Measurements from ENCODE around the gene TEX52. TPM values are rescaled to one million over a fixed set of nuclear protein-coding genes. Genes with fewer than 3 reads are reported as not detected.
A peak's percentile ranks its signal among the peaks of the same experiment; 100 is the strongest.

Gene TEX52
- total RNA-seq, 1 donor from 2014 or later, result not detected

DNA sequence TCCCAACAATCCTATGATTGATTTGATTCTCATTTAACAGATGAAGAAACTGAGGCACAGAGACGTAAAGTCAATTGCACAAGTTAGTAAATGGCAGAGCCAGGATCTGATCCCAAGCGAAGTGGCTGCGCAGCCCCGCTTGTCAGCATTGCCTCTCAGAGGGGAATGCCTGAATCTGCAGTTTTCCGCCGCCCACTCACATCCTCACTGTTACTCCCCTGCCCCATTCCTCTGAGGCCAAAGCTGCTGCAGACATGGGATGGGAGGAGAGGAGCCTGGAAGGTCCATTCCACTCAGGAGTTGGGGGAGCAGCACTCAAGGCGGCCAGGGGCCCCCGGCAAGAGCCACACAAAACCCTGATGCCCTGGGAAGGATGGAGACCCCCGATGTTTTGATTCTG, 23.0 kb downstream of the TEX52 start:
- DNase-seq (ENCODE audit: low spot score), result no peak
- no peak for ATAC-seq

DNA sequence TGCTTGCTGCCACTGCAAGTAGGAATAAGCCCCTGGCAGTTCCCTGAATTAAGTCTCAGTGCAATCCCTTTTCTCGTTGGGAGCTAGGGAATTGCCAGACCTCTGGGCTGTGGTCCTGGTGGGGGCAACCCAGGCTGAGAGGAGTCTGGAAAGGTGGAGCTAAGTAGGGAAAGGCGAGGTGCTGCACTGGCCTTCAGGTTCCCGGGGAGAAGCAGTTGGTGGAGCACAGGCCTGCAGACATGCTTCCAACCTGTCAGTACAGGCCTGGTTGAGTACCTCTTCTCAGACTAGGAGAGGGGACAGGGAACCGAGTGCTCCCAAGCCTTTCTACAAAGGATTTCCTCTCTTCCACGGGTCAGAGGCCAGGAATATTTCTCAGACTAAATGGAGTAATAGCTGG, 23.5 kb downstream of the TEX52 start:
- DNase-seq (ENCODE audit: low spot score), result no peak
- no peak for ATAC-seq

DNA sequence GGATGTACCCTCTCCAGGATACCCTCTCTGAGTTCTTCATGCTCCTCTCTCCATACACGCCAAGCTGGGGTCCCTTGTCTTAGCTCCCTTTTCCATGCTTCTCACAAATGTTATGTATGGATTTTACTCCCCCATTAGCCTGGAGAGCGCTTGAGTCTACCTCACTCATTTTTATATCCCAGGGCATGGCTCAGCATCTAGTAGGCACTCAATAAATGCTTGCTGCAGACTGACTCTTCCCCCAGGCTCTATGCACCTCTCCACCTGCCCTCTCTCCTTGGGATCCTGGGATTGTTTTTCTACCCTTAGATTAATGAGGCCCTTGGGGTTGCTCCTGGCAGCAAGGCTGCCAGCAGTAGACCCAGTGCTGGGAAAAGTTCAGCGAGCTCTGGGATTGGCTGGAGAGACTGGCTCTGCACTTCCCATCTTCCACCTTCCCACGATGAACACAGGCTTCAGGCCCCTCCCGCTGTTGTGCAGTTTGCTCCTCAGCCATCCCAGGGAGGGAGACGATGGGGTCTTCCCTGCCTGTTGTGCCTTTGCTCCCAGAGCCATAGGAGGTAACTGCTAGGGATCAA, 24.2 kb downstream of the TEX52 start:
- ATAC-seq (no peak), DNase-seq (ENCODE audit: low spot score) (no peak)

DNA sequence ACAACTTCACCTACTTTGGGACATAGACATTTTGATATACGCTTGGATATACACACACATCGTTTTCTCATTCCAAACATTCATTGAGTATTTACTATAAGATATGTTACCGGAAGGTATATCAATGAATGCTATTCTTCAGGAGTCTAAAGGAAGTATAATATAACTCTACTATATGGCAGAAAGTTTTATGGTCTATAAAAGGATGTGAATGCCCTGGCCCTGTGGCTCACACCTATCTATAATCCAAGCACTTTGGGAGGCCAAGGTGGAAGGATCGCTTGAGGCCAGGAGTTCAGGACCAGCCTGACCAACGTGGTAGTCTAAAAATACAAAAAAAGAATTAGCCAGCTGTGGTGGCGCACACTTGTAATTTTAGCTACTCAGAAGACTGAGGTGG, 27.6 kb downstream of the TEX52 start:
- DNase-seq (ENCODE audit: low spot score) (no peak), ATAC-seq (no peak)

DNA sequence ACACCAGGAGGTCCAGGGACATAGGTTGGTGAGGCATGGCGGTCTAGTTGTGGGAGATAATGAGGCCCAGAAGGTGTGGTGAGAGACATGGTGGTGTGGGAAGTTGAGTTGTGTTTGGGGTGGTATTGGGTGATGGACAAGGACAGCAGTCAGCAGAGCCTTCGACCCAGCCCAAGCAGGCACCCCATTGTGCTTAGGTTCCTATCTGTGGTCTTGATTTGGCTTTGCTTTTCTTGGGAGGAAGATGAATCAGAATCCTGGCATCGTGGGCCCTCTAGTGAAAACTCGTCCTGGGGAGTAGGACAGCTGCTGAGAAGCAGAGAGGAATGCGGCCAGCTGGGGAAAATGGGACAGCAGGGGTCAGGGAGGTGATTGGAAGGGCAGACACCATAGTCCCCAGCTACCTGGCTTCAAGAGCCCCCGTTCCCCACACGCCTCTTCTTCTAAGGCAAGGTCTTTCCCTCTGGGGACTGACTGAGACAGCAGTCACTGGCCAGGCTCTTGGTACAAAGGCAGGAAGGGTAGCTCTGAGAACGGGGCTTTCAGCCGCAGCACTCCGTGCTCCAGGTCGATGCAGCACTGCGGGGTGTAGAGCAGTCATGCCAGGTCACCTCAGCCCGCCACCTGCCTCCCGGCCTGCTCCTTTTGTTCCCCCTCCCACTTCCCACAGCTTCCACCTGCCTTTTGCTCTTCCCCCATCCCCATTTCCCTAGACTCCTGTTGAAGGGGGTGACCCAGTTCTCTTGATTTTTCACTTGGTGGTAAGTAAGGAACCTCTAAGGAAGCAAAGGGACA, 29.9 kb downstream of the TEX52 start:
- no peak for ATAC-seq
- no peak for DNase-seq (ENCODE audit: low spot score)

DNA sequence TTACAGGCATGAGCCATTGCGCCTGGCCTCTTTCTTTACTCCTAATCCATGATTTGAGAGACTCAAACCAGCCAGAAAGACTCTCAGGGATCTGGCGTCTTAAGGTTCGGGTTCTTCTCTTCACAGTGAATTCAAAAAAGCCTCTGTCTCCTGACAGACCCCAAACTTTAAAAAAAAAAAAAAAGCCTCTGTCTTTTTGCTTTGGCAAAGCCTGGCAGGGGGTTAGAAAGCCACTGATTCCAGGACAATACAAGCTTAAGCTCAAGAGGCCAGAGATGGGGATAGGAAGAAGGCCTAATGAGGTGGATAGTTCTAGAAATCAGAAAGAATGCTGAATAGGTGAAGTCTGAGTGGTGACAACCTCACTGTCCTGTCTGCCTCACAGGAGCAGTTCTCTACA, 30.8 kb downstream of the TEX52 start:
- ATAC-seq, result no peak
- no peak for DNase-seq (ENCODE audit: low spot score)

GRCh38 chr12:2825132-2825531, 31.7 kb downstream of the TEX52 start:
- ATAC-seq, result no peak

DNA sequence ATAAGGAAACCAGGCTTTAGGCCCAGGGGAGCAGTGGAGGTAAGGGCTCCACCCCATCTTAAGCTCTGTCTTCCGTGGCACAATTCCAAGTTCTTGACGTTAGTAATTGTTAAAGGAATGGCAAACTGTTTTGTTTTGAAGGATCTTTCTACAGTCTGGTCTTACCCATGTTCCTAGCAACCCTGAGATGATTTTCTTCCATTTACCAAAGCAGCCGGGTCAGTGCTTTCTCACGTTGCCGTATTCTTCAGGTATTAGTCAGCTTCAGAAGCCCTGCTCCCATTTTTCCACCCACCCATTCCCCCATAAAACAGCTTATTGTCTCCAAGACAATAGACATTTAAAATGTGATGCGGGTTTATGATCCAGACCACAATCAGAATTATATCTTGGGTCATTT, 32.3 kb downstream of the TEX52 start:
- DNase-seq (ENCODE audit: low spot score), result no peak
- no peak for ATAC-seq

More at GRCh38 chr12:2825132-2825531, 31.7 kb downstream of the TEX52 start:
- DNase-seq (ENCODE audit: low spot score), result no peak

- DNase-seq (ENCODE audit: low spot score), result no peak
- ATAC-seq, result no peak
Measured at GRCh38 chr12:2823483-2823882, 33.4 kb downstream of the TEX52 start.

DNA sequence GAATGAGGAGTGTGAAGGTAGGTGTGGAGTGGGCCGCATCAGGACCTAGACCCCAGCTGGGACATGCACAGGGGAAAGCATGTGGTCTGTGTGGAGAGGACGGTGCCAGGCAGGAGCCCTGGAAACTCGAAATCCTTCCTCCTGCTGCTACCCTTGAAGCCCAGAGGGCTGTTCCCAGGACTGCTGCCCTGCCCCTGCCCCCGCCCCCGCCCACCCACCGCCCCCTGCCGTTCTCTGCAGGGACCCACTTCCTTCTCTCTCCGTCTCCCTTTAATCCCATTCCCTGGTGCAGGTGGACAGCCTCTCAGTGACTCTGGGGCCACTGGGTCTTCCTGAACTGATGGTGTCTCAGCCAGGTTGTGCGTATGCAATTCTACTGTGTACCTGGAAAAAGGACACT, 36.4 kb downstream of the TEX52 start:
- ATAC-seq (no peak), DNase-seq (ENCODE audit: low spot score) (no peak)

DNA sequence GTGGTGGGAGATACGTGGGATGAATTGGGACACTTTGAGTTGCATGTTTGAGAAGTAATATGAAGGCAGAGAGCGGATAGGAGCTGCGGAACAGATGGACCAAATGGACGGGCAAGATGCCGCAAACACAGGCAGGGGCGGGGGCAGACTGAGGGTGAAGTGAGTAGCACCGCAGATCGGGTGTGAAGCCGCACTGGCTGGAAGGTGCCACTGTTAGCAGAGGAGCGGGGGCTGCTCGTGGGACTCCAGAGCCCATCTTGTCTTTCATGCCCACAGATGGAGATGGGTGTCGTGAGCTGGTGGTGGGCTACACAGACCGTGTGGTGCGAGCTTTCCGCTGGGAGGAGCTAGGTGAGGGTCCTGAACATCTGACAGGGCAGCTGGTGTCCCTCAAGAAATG, 37.0 kb downstream of the TEX52 start:
- no peak for ATAC-seq
- DNase-seq (ENCODE audit: low spot score), result no peak

- no peak for DNase-seq (ENCODE audit: low spot score)
- peak; percentile 47 for ATAC-seq
Measured at GRCh38 chr12:2813214-2814185, 43.3 kb downstream of the TEX52 start.

GRCh38 chr12:2812290-2813213, 44.3 kb downstream of the TEX52 start, which contains the start of gene ITFG2:
Gene ITFG2 (plus strand): TSS chr12:2812668. CDS start chr12:2812761, 93 bp downstream.
- ATAC-seq, result peak; percentile 95
- peak; percentile 98 for DNase-seq (ENCODE audit: low spot score)

DNA sequence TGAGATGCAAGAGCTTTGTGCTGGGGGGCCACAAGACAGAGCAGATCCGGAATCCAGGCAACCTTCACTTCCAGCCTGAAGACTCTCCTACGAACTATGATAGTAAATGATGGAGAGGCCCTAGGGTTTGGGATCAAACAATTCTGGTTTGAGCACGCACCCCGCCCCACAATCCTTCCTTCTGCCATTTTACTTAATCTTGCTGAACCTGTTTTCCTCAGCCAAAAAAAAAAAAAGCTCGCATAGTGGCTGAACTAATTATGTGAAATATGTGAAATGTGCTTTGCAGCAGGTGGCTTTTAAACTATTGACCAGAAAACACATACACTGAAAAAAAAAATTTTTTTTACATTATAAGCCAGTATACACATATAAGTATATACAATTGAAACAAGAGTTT, 45.0 kb downstream of the TEX52 start:
- DNase-seq (ENCODE audit: low spot score), result no peak
- ATAC-seq, result no peak

DNA sequence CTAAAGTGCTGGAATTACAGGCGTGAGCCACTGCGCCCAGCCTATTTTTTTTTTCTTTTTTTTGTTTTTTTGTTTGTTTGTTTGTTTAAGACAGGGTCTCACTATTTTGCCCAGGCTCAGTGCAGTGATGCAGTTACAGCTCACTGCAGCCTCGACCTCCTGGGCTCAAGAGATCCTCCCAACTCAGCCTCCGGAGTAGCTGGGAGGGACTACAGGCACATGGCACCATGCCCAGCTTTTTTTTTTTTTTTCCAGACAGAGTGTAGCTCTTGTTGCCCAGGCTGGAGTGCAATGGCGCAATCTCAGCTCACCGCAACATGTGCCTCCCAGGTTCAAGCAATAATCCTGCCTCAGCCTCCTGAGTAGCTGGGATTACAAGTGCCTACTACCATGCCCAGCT, 50.1 kb downstream of the TEX52 start:
- DNase-seq (ENCODE audit: low spot score) (no peak), ATAC-seq (peak; percentile 28)

- DNase-seq (ENCODE audit: low spot score) (no peak), ATAC-seq (no peak)
Measured at GRCh38 chr12:2805143-2805520, 51.7 kb downstream of the TEX52 start.

DNA sequence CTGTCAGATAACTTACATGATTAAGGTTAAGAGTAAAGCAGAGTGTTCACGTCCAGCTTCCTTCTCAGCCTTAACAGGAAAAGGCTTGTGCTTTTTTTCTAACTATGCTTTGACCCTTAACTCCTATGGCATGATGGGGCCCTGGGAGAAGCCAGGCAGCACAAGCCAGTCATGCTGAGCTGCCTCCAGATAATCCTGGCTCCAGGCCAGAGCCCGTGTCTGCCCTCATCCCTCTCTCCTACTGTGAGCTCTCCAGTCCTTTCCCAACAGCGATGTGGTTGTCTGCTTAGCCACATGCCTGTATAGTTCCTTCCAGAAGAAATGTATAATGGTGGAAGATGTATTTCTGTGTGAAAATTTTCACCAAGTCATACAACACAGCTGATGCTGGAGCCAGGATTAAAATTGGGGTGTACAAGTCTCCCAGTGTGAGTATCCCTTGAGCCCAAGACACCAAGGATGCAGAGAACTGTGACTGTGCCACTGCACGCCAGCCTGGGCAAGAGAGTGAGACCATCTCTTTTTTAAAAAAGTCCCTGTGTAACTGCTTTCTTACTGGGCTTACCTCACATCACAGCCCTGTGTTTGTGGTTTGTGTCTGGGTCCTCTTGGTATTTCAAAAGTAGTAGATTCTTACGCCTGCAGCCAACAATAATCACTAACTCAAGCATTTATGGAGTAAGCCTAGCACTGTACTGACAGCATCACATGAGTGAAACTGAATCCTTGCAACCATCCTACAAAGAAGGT, 52.3 kb downstream of the TEX52 start:
- peak; percentile 63 for DNase-seq (ENCODE audit: low spot score)
- peak; percentile 75 for ATAC-seq

- ATAC-seq (peak; percentile 50), DNase-seq (ENCODE audit: low spot score) (no peak)
Measured at GRCh38 chr12:2803635-2804392, 53.0 kb downstream of the TEX52 start.
